GM21360 (cell line): ENCODE results near the gene LCK.
"Not testable (repeated sequence)": the region's sequence is repeated elsewhere in the genome, so short reads cannot be mapped to it uniquely, and the experiment has no call there.

Source experiments
- ATAC-seq: cut with Tn5 transposase; IDR thresholded peaks from one replicate; pipeline ENCODE4 v1.9.1; 2021; ENCODE audit warnings: mild to moderate bottlenecking, moderate library complexity; ENCODE audit not compliant: unreplicated experiment

LCK gene

GRCh38 chr1:32272557-32273390, 21.7 kb downstream of the LCK start:
- ATAC-seq, result no peak

GRCh38 chr1:32273391-32274208, 22.5 kb downstream of the LCK start:
- ATAC-seq, result no peak

- no peak for ATAC-seq
Measured at GRCh38 chr1:32274646-32275340, 23.7 kb downstream of the LCK start.

GRCh38 chr1:32275424-32275823, 24.4 kb downstream of the LCK start:
- ATAC-seq, result no peak

DNA sequence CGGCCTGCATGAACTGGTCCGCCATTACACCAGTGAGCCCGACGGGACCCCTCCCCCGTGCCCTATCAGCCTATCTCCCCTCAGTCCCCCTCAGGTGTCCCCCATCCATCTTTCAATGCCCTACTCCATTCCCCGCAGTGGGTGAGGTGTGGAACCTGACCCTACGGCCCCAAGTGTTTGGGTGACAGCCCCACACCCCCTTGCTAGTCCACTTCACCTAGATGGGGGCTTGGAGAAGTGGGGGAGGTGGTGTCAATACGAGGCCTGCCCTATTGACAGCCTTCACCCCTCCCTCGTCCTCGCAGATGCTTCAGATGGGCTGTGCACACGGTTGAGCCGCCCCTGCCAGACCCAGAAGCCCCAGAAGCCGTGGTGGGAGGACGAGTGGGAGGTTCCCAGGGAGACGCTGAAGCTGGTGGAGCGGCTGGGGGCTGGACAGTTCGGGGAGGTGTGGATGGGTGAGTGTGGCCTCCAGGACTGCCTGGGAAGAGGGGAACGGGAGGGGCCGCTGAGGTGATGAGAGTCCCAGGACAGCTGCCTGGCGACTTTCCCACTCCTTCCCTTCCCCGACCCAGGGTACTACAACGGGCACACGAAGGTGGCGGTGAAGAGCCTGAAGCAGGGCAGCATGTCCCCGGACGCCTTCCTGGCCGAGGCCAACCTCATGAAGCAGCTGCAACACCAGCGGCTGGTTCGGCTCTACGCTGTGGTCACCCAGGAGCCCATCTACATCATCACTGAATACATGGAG, 25.1 kb downstream of the LCK start:
- no peak for ATAC-seq

- ATAC-seq, result not testable (repeated sequence)
Measured at GRCh38 chr1:32284777-32285176, 33.7 kb downstream of the LCK start.

DNA sequence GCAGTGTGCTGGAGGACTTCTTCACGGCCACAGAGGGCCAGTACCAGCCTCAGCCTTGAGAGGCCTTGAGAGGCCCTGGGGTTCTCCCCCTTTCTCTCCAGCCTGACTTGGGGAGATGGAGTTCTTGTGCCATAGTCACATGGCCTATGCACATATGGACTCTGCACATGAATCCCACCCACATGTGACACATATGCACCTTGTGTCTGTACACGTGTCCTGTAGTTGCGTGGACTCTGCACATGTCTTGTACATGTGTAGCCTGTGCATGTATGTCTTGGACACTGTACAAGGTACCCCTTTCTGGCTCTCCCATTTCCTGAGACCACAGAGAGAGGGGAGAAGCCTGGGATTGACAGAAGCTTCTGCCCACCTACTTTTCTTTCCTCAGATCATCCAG, 34.6 kb downstream of the LCK start:
- ATAC-seq, result no peak

DNA sequence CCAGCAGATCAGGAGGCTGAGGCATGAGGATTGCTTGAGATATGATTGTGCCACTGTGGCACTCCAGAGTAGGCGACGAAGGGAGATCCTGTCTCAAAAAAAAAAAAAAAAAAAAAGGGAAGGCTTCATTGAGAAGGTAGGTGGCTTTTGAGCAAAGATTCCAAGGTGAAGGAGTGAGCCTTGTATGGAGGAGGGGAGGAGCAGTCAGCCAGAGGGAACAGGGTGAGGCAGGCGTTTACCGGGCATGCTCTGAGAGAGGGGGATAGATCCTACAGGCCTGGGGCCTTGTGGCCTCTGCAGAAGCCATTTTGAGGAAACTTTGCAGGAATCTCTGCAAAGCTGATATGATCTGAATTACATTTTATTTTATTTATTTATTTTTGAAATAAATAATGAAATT, 35.7 kb downstream of the LCK start:
- ATAC-seq, result no peak

- no peak for ATAC-seq
Measured at GRCh38 chr1:32289256-32289655, 38.2 kb downstream of the LCK start.

DNA sequence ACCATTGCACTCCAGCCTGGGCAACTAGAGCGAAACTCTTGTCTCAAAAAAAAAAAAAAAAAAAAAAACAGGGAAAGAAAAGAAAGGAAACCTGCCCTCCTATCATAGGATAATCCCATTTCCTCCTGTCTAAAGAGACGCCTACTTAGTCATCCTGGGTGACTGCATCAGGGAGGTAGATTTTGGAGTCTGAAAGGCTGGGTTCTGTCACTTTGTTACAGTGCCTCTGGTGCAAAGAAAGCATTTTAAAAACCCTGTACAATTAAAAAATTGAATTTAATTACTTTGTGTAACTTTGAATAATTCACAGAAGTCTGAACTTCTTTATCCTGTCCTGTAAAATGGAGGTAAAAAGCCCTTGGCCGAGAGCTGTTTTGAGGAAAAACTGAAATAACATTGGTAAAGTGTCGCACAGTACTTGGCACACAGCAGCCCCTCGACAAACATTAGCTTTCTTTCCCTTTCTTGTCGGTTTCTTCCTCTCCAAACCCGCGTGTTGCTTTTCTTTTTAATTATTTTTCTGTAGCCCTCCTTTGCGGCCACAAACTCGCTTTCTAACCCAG, 40.2 kb downstream of the LCK start:
- ATAC-seq, result no peak

- peak; percentile 92 for ATAC-seq
Measured at GRCh38 chr1:32291708-32292538, 40.9 kb downstream of the LCK start, which contains the start of gene HDAC1. Gene HDAC1 (plus strand): TSS chr1:32292083. CDS start chr1:32292170, 87 bp downstream.

GRCh38 chr1:32298211-32298610, 47.1 kb downstream of the LCK start:
- ATAC-seq, result not testable (repeated sequence)

DNA sequence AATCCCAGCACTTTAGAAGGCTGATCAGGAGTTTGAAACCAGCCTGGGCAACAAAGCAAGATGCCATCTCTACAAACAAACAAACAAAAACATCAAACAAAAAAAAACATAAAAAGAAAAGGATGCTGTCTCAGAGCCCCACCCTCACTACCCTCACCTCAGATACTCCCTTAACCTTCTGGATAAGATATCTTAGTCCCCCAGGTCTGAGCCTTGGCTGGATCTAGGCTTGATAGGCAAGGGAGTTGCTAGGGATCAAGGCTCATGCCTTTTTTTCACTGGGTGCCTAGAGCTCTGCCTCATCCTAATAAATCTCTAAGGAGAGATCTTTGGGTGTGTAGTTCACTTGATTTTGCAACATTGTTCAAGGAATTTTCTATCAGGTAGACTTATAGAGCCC, 48.3 kb downstream of the LCK start:
- ATAC-seq, result no peak

- ATAC-seq, result no peak
Measured at GRCh38 chr1:32303358-32303757, 52.3 kb downstream of the LCK start.

GRCh38 chr1:32303997-32304622, 53.0 kb downstream of the LCK start:
- ATAC-seq, result no peak

DNA sequence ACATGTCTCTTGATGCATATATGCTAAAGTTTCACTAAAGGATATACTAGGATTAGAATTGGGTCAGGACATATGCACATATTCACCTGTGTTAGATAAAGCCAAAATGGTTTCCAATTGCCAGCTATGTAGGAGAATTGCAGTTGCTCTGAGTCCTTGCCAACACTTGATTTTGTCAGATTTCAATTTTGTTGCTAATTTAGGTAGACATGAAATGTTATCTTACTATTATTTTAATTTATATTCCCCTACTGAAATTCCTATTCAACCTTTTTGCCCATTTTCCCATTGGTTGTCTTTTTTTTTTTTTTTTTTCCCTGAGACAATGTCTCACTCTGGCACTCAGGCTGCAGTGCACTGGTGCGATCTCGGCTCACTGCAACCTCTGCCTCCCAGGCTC, 54.2 kb downstream of the LCK start:
- no peak for ATAC-seq

- ATAC-seq, result no peak
Measured at GRCh38 chr1:32307324-32307723, 56.3 kb downstream of the LCK start.

DNA sequence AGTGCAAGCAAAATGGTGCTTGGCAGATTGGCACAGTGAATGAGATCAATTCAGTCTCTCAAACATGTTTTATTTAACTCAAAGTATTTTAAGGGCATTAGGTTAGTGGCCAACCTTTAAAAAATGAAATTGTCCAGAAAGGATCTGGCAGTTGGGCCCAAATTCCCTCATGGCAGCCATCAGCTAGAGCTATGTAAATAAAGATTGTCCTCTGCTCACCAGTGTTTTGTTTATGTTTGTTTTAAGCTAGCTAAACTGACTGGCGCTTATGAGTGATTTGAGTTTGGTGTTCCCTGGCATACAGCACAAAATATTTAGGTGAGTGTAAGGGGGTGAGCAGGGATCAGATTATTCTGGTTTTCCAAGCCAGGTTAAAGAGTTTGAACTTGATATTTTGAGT, 58.9 kb downstream of the LCK start:
- no peak for ATAC-seq
